HFF-Myc (cell line): ENCODE data around the gene KCTD21.

Source experiments
- DNase-seq: peaks from one replicate; pipeline ENCODE4 v3.0.0-alpha.2; 2011; ENCODE audit warnings: low read depth; ENCODE audit errors: extremely low read depth
- H3K4me3 ChIP-seq: replicated peaks from 2 replicates; pipeline ENCODE4 v1.5.1; 2011; ENCODE audit warnings: low read depth, mild to moderate bottlenecking, control low read depth, low read length
- CTCF ChIP-seq: IDR thresholded peaks from 2 replicates; pipeline ENCODE4 v1.5.1; 2012; ENCODE audit warnings: mild to moderate bottlenecking, low read depth, low read length, control low read depth; ENCODE audit errors: missing control alignments

Gene KCTD21

GRCh38 chr11:78163828-78164227, 24.6 kb downstream of the KCTD21 start:
- no peak overlapping the region for H3K4me3 ChIP-seq
- no peak for TF ChIP-seq CTCF
- DNase-seq: no peak

GRCh38 chr11:78161962-78162371, 26.5 kb downstream of the KCTD21 start:
- no peak overlapping the region for H3K4me3 ChIP-seq
- DNase-seq: no peak
- TF ChIP-seq CTCF: no peak

GRCh38 chr11:78161346-78161745, 27.1 kb downstream of the KCTD21 start:
- no peak for TF ChIP-seq CTCF
- no peak for DNase-seq
- no peak overlapping the region for H3K4me3 ChIP-seq

- TF ChIP-seq CTCF: no peak
- DNase-seq: no peak
- H3K4me3 ChIP-seq: no peak overlapping the region
These were observed 27.9 kb downstream of the KCTD21 start for GRCh38 chr11:78160557-78160956.

GRCh38 chr11:78158987-78159652, 29.3 kb downstream of the KCTD21 start:
- H3K4me3 ChIP-seq: no peak overlapping the region
- no peak for TF ChIP-seq CTCF

GRCh38 chr11:78156127-78156844, 32.1 kb downstream of the KCTD21 start:
- no peak overlapping the region for H3K4me3 ChIP-seq
- no peak for DNase-seq
- TF ChIP-seq CTCF: no peak

More at GRCh38 chr11:78158987-78159652, 29.3 kb downstream of the KCTD21 start:
- DNase-seq: no peak
